ENCODE results near the gene CRIP3. TPM values are rescaled to one million over a fixed set of nuclear protein-coding genes. Genes with fewer than 3 reads are reported as not detected.
A peak's percentile ranks its signal among the peaks of the same experiment; 100 is the strongest.

The CRIP3 gene
- total RNA-seq, 2 donors from 2014 or later, result not detected

DNA sequence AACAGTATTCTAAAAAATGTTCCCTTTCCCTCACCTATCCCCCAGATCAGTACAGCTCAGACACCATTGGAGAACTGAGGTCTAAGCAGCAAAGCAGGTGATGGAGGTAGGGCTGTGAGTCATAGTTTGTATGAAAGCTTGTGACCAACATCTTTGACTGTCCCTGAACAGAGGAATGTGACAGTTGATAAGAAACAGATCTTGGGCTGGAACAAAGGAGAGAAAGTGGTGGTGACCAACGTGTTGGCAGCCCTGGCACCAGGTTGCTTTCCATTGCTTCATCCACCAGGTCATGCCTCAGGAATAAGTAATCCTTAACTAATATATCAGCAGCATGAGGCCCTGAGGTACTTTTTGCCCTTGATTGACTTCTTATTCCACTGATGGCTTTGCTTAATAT lies 19.9 kb upstream of the CRIP3 start:
- Histone ChIP-seq H3K27me3 (no peaks in the 10 kb centered on the region), H3K4me3 (no peak overlapping the region), H3K4me1 (peaks cover 7% of the 10 kb centered on the region), H3K27ac (peak overlapping the region in 2 of 4 donors; percentile 58 to 70), H3K36me3 (replicated peaks in 1 of 2; ENCODE audit: insufficient read depth in 1 of 2, low read depth in 2 of 2) (no peaks in the 10 kb centered on the region), H3K9me3 (no peaks in the 10 kb centered on the region)
- WGBS, 2 donors, result 13 to 41% methylated on average over 1 of the region's 1 CpG
- DNase-seq, result peak in 3 of 4 donors; percentile 16 to 65 (median 34)
- intact Hi-C loops (cut with DNase I), result no loop called here
- TF ChIP-seq, protein P1, sequence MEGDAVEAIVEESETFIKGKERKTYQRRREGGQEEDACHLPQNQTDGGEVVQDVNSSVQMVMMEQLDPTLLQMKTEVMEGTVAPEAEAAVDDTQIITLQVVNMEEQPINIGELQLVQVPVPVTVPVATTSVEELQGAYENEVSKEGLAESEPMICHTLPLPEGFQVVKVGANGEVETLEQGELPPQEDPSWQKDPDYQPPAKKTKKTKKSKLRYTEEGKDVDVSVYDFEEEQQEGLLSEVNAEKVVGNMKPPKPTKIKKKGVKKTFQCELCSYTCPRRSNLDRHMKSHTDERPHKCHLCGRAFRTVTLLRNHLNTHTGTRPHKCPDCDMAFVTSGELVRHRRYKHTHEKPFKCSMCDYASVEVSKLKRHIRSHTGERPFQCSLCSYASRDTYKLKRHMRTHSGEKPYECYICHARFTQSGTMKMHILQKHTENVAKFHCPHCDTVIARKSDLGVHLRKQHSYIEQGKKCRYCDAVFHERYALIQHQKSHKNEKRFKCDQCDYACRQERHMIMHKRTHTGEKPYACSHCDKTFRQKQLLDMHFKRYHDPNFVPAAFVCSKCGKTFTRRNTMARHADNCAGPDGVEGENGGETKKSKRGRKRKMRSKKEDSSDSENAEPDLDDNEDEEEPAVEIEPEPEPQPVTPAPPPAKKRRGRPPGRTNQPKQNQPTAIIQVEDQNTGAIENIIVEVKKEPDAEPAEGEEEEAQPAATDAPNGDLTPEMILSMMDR (IDR thresholded peaks at IDR 0.05), result no peak
- TF ChIP-seq POLR2A (IDR thresholded peaks at IDR 0.05), result no peak
- ATAC-seq, result peak; percentile 78

DNA sequence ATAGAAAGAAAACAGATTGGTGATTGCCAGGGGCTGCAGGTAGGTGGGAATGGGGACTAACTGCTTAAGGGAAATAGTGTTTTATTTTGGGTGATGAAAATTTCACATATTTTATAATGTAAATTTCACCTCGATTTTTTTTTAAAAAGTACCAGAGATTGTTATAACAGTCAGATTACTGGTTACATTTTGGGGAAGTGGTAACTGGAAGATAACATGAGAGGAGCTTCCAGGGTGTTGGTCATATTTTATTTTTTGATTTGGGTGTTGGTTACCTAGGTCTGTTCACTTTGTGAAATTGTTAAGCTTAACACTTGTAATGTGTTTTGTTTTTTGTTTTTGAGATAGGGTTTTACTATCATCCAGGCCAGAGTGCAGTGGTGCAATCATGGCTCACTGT lies 17.2 kb upstream of the CRIP3 start:
- peaks cover 7% of the 10 kb centered on the region for H3K4me1 ChIP-seq
- ATAC-seq (no peak), DNase-seq (no peak)
- WGBS, 2 donors, result 38 to 42% methylated on average over 1 of the region's 1 CpG
- H3K27ac ChIP-seq, result no peak overlapping the region
- no peaks in the 10 kb centered on the region for H3K9me3 ChIP-seq
- no peaks in the 10 kb centered on the region for H3K27me3 ChIP-seq
- H3K4me3 ChIP-seq, result no peak overlapping the region
- no peaks in the 10 kb centered on the region for H3K36me3 ChIP-seq (replicated peaks in 1 of 2; ENCODE audit: insufficient read depth in 1 of 2, low read depth in 2 of 2)
- intact Hi-C loops (cut with DNase I), result no loop called here
- TF ChIP-seq, protein P1 (IDR thresholded peaks at IDR 0.05), result no peak
- TF ChIP-seq POLR2A (IDR thresholded peaks at IDR 0.05), result no peak

DNA sequence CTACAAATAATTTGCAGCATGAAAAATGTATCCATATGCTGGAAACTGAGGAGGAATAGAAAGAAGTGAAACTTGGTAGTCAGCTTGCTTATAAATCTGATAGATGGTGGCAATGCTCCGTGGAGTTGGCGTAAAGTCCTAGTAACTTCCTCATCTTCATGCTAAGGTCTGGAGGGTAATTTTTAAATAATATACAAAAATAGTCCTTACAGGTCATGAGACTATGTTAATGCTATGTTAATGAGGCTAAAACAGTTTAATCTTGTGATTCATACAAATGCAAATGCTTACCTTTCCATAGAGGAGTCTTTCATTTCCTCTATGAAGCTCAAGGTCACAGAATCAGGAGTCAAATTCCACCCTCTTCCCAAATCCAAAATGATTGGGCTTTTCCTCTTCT lies 9.4 kb upstream of the CRIP3 start:
- Histone ChIP-seq H3K27me3 (no peaks in the 10 kb centered on the region), H3K4me3 (no peak overlapping the region), H3K4me1 (no peaks in the 10 kb centered on the region), H3K36me3 (replicated peaks in 1 of 2; ENCODE audit: insufficient read depth in 1 of 2, low read depth in 2 of 2) (no peaks in the 10 kb centered on the region), H3K9me3 (no peaks in the 10 kb centered on the region), H3K27ac (no peak overlapping the region)
- intact Hi-C loops (cut with DNase I), result no loop called here
- 76 to 91% methylated on average over 2 of the region's 2 CpGs for WGBS, 2 donors
- DNase-seq (no peak), ATAC-seq (no peak)
- TF ChIP-seq, protein P1 (IDR thresholded peaks at IDR 0.05), result no peak
- TF ChIP-seq POLR2A (IDR thresholded peaks at IDR 0.05), result no peak

DNA sequence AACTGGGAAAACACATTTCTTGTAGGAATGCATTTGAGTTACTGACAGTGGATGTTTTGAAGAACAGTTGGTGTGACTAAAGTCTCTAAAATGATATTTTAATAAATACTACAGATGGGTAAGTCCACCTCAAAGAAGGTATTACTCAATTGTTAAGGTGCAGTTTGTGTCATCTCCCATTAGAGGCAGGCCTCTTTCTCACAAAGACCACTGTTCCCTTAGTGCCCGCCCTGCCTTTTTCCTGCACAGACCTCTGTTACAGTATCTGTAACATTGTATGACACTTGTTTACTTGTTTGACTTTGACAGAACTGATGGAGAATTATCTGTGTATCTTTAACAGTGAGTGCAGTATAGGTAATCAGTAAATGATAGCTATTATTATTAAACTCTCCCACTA lies 5.2 kb upstream of the CRIP3 start:
- no peak for ATAC-seq
- TF ChIP-seq, protein P1 (IDR thresholded peaks at IDR 0.05), result no peak
- no peak for TF ChIP-seq POLR2A (IDR thresholded peaks at IDR 0.05)
- Histone ChIP-seq H3K4me3 (no peak overlapping the region), H3K27me3 (no peaks in the 10 kb centered on the region), H3K9me3 (no peaks in the 10 kb centered on the region), H3K4me1 (peaks cover 5% of the 10 kb centered on the region), H3K36me3 (replicated peaks in 1 of 2; ENCODE audit: insufficient read depth in 1 of 2, low read depth in 2 of 2) (no peaks in the 10 kb centered on the region), H3K27ac (no peak overlapping the region)
- no peak for DNase-seq
- intact Hi-C loops (cut with DNase I), result no loop called here
- WGBS, 2 donors, result 93 to 100% methylated on average over 1 of the region's 1 CpG

DNA sequence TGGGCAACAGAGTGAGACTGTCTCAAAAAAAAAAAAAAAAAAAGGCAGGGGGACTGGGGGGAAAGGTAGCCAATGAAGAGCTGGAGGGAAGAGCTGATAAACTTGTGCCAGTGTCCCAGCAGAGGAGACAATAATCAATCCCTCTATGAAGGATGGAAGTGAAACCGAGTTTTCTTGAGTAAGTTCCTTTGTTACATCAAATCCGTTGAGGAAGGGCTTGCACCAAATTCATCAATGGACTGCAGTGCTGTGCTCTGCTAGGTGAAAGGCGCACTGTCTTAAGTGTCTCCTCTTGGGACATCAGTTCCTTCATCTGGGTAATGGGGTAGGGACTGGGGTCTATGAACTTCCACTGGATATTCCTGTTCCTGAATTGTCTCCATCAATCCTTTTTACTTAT lies 3.0 kb upstream of the CRIP3 start:
- no peak overlapping the region for H3K27ac ChIP-seq
- H3K36me3 ChIP-seq (replicated peaks in 1 of 2; ENCODE audit: insufficient read depth in 1 of 2, low read depth in 2 of 2), result no peaks in the 10 kb centered on the region
- peaks cover 14% of the 10 kb centered on the region for H3K4me1 ChIP-seq
- no peaks in the 10 kb centered on the region for H3K27me3 ChIP-seq
- 65 to 68% methylated on average over 3 of the region's 3 CpGs for WGBS, 2 donors
- H3K4me3 ChIP-seq, result no peak overlapping the region
- TF ChIP-seq POLR2A (IDR thresholded peaks at IDR 0.05), result no peak
- TF ChIP-seq, protein P1 (IDR thresholded peaks at IDR 0.05), result no peak
- no peaks in the 10 kb centered on the region for H3K9me3 ChIP-seq
- ATAC-seq (no peak), DNase-seq (no peak)
- intact Hi-C loops (cut with DNase I), result no loop called here
